Calu3 (cell line): Measurements from ENCODE around the gene NEK2. TPM values are rescaled to one million over a fixed set of nuclear protein-coding genes. Genes with fewer than 3 reads are reported as not detected.

ENCODE experiments used
- BruUV-seq: library from RNA; stranded (reverse); fragments of 400-500 nt; replicated peaks from 2 replicates; lab custom pipeline; 2021; lab: Mats Ljungman, UMichigan
- CTCF ChIA-PET: fragments of 300-600 bp; sonication (Branson Sonifier 250); formaldehyde crosslinking; loops from one replicate; lab custom pipeline; 2022; ENCODE audit warnings: antibody characterized with exemption; lab: Charles Lee
- DNase-seq: peaks from one replicate; pipeline ENCODE4 v3.0.0; 2022
- H3K27ac Mint-ChIP-seq: one replicate; pipeline ENCODE4 v1.8.0; 2022; ENCODE audit warnings: mixed read lengths; ENCODE audit not compliant: unreplicated experiment
- H3K27me3 Mint-ChIP-seq: one replicate; pipeline ENCODE4 v1.8.0; 2022; ENCODE audit warnings: mixed read lengths; ENCODE audit not compliant: unreplicated experiment
- H3K36me3 Mint-ChIP-seq: one replicate; pipeline ENCODE4 v1.8.0; 2022; ENCODE audit warnings: mild to moderate bottlenecking, moderate library complexity, mixed read lengths; ENCODE audit not compliant: insufficient read depth, unreplicated experiment
- H3K4me1 Mint-ChIP-seq: one replicate; pipeline ENCODE4 v1.8.0; 2022; ENCODE audit warnings: mild to moderate bottlenecking, low read depth, mixed read lengths; ENCODE audit not compliant: unreplicated experiment
- H3K4me3 Mint-ChIP-seq: one replicate; pipeline ENCODE4 v1.8.0; 2022; ENCODE audit warnings: mild to moderate bottlenecking, low read depth, moderate library complexity, mixed read lengths; ENCODE audit not compliant: unreplicated experiment
- H3K9me3 Mint-ChIP-seq: one replicate; pipeline ENCODE4 v1.8.0; 2022; ENCODE audit warnings: low read depth, mixed read lengths; ENCODE audit not compliant: unreplicated experiment
- CTCF ChIP-seq: fragments of 200-600 bp; IDR thresholded peaks from one replicate; pipeline ENCODE4 v1.8.0; 2022; ENCODE audit warnings: antibody characterized with exemption; ENCODE audit not compliant: unreplicated experiment
- intact Hi-C: fragments of 100-400 bp; cut with micrococcal nuclease; formaldehyde crosslinking; loops from one replicate; pipeline ENCODE4 v1.10.0; 2022; ENCODE audit not compliant: unreplicated experiment
- total RNA-seq: library from RNA; stranded (reverse); gene quantifications from 2 replicates; pipeline ENCODE4 v1.2.3, GENCODE V29; 2022

The NEK2 gene
- total RNA-seq, 1 experiment from 2014 or later = 43.2 TPM

- no peak for DNase-seq
- no TSS peak for BruUV-seq
- H3K36me3 Mint-ChIP-seq = no peaks in the 10 kb centered on the region
- CTCF ChIA-PET = no interaction called here
- H3K4me1 Mint-ChIP-seq = no peaks in the 10 kb centered on the region
- H3K9me3 Mint-ChIP-seq = no peaks in the 10 kb centered on the region
- H3K27ac Mint-ChIP-seq = no peak overlapping the region
- no peak for TF ChIP-seq CTCF
- H3K27me3 Mint-ChIP-seq = no peaks in the 10 kb centered on the region
- intact Hi-C loops = no loop called here
- H3K4me3 Mint-ChIP-seq = no peak overlapping the region
Measured at GRCh38 chr1:211711315-211711705, 35.9 kb upstream of the NEK2 start.

GRCh38 chr1:211710566-211711314 is 35.3 kb upstream of the NEK2 start:
- Mint-ChIP-seq H3K27ac (no peak overlapping the region), H3K9me3 (no peaks in the 10 kb centered on the region), H3K4me1 (no peaks in the 10 kb centered on the region), H3K27me3 (no peaks in the 10 kb centered on the region), H3K36me3 (no peaks in the 10 kb centered on the region), H3K4me3 (no peak overlapping the region)
- CTCF ChIA-PET = no interaction called here
- intact Hi-C loops = no loop called here
- DNase-seq = no peak
- no peak for TF ChIP-seq CTCF
- no TSS peak for BruUV-seq

GRCh38 chr1:211708926-211709325 is 33.5 kb upstream of the NEK2 start:
- CTCF ChIA-PET = interaction anchor here (0.9 to 1.3 kb wide), 2 partner anchors 9 to 11 kb away, joined by 3 read pairs; no protein-coding TSS in a partner anchor
- intact Hi-C loops = no loop called here
- no peak for TF ChIP-seq CTCF
- no peak overlapping the region for H3K27ac Mint-ChIP-seq
- H3K36me3 Mint-ChIP-seq = no peaks in the 10 kb centered on the region
- H3K4me1 Mint-ChIP-seq = no peaks in the 10 kb centered on the region
- no TSS peak for BruUV-seq
- H3K27me3 Mint-ChIP-seq = no peaks in the 10 kb centered on the region
- H3K4me3 Mint-ChIP-seq = no peak overlapping the region
- no peaks in the 10 kb centered on the region for H3K9me3 Mint-ChIP-seq
- DNase-seq = no peak

- no peaks in the 10 kb centered on the region for H3K27me3 Mint-ChIP-seq
- no peak for TF ChIP-seq CTCF
- CTCF ChIA-PET = interaction anchor here (1.3 kb wide), 1 partner anchor 10 kb away, joined by 3 read pairs; no protein-coding TSS in a partner anchor
- DNase-seq = no peak
- no TSS peak for BruUV-seq
- H3K36me3 Mint-ChIP-seq = no peaks in the 10 kb centered on the region
- H3K4me3 Mint-ChIP-seq = no peak overlapping the region
- no peaks in the 10 kb centered on the region for H3K4me1 Mint-ChIP-seq
- intact Hi-C loops = no loop called here
- H3K9me3 Mint-ChIP-seq = no peaks in the 10 kb centered on the region
- no peak overlapping the region for H3K27ac Mint-ChIP-seq
Measured at GRCh38 chr1:211708006-211708405, 32.6 kb upstream of the NEK2 start.
